Neural cell (in vitro differentiated cells): ENCODE results near the gene GMDS.

ENCODE experiments used
- EZH2 ChIP-seq: fragments of 200-600, 300-800 bp; shearing (Covaris generic), sonication (generic); IDR thresholded peaks from 2 replicates; pipeline ENCODE4 v1.6.1; 2014; ENCODE audit warnings: antibody characterized with exemption, low read length, borderline replicate concordance, mild to moderate bottlenecking; ENCODE audit not compliant: insufficient read depth, poor library complexity, severe bottlenecking
- POLR2AphosphoS5 ChIP-seq: IDR thresholded peaks from 2 replicates; pipeline ENCODE4 v1.6.1; 2012
- RAD21 ChIP-seq: fragments of 450-650 bp; conservative IDR thresholded peaks from 2 replicates; pipeline ENCODE4 v1.6.1; 2014; ENCODE audit warnings: antibody characterized with exemption, mild to moderate bottlenecking, moderate library complexity
- SMC3 ChIP-seq: fragments of 450-650 bp; conservative IDR thresholded peaks from 2 replicates; pipeline ENCODE4 v1.6.1; 2014; ENCODE audit warnings: antibody characterized with exemption, mild to moderate bottlenecking, moderate library complexity; ENCODE audit not compliant: poor library complexity
- TAF1 ChIP-seq: IDR thresholded peaks from 2 replicates; pipeline ENCODE4 v1.6.1; 2012; ENCODE audit warnings: low read depth
- TF ChIP-seq, protein P1 (sequence below): fragments of 450-650 bp; IDR thresholded peaks from 2 replicates; pipeline ENCODE4 v1.5.1; 2014; ENCODE audit warnings: antibody characterized with exemption, mild to moderate bottlenecking, moderate library complexity; ENCODE audit not compliant: poor library complexity, severe bottlenecking
- TF ChIP-seq, protein P2 (sequence below): IDR thresholded peaks from 2 replicates; pipeline ENCODE4 v1.6.1; 2012; ENCODE audit warnings: borderline replicate concordance

DNA sequence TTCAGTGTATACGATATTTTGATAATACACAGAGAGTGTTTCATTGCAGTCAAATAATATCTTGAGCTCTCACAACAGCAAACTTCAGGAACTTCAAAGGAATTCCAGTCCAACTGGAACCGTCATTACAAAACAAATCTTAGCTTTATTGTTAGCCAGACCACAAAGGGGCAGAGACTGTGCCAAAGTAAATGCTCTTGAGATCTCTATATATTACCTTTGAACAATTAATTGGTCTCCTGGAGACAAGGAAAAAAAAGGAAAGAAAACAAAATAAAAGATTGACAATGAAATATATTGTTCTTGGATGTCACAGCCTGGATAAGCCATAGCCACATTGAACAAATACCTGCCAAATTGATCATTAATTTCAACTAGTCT is 565.7 kb downstream of the GMDS start:
- TF ChIP-seq TAF1 (no peak), EZH2 (no peak), RAD21 (no peak), POLR2AphosphoS5 (no peak), SMC3 (no peak)
- TF ChIP-seq, protein P1, sequence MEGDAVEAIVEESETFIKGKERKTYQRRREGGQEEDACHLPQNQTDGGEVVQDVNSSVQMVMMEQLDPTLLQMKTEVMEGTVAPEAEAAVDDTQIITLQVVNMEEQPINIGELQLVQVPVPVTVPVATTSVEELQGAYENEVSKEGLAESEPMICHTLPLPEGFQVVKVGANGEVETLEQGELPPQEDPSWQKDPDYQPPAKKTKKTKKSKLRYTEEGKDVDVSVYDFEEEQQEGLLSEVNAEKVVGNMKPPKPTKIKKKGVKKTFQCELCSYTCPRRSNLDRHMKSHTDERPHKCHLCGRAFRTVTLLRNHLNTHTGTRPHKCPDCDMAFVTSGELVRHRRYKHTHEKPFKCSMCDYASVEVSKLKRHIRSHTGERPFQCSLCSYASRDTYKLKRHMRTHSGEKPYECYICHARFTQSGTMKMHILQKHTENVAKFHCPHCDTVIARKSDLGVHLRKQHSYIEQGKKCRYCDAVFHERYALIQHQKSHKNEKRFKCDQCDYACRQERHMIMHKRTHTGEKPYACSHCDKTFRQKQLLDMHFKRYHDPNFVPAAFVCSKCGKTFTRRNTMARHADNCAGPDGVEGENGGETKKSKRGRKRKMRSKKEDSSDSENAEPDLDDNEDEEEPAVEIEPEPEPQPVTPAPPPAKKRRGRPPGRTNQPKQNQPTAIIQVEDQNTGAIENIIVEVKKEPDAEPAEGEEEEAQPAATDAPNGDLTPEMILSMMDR = no peak
- TF ChIP-seq, protein P2, sequence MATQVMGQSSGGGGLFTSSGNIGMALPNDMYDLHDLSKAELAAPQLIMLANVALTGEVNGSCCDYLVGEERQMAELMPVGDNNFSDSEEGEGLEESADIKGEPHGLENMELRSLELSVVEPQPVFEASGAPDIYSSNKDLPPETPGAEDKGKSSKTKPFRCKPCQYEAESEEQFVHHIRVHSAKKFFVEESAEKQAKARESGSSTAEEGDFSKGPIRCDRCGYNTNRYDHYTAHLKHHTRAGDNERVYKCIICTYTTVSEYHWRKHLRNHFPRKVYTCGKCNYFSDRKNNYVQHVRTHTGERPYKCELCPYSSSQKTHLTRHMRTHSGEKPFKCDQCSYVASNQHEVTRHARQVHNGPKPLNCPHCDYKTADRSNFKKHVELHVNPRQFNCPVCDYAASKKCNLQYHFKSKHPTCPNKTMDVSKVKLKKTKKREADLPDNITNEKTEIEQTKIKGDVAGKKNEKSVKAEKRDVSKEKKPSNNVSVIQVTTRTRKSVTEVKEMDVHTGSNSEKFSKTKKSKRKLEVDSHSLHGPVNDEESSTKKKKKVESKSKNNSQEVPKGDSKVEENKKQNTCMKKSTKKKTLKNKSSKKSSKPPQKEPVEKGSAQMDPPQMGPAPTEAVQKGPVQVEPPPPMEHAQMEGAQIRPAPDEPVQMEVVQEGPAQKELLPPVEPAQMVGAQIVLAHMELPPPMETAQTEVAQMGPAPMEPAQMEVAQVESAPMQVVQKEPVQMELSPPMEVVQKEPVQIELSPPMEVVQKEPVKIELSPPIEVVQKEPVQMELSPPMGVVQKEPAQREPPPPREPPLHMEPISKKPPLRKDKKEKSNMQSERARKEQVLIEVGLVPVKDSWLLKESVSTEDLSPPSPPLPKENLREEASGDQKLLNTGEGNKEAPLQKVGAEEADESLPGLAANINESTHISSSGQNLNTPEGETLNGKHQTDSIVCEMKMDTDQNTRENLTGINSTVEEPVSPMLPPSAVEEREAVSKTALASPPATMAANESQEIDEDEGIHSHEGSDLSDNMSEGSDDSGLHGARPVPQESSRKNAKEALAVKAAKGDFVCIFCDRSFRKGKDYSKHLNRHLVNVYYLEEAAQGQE = no peak
